Heart left ventricle (tissue), 13 donors: ENCODE data around the gene SYT15.
"Not testable (repeated sequence)": the region's sequence is repeated elsewhere in the genome, so short reads cannot be mapped to it uniquely, and the experiment has no call there.

Experiments
- CTCF ChIP-seq, 12 donors: fragments of 200-600 bp; sonication (generic) in 4 of 12; IDR thresholded peaks; one replicate each; pipeline versions ENCODE4 v1.5.0 to v1.8.0; 2018 to 2022; ENCODE audit warnings: antibody characterized with exemption in 12 of 12, mild to moderate bottlenecking in 5 of 12
- POLR2A ChIP-seq, 2 donors: fragments of 450-650 bp; IDR thresholded peaks; one replicate each; pipeline ENCODE4 v1.6.1; 2017; ENCODE audit warnings: antibody characterized with exemption in 2 of 2, mild to moderate bottlenecking in 2 of 2, moderate library complexity in 2 of 2
- donor health status: ischemic (EF 13 %, LVEDD 7.1; RV severe dilation, severe dysfunction).
- donor health status: DM: no; HTN: yes; CAD: no.
- donor health status: DM: no; HTN: no; CAD: no.
- donor health status: ischemic (EF 25% LVEDD 6.9; RV normal size, moderate dysfunction).
- donor health status: ischemic (EF 25% LVEDD 5.7; RV mildly dilated, moderate dysfunction).
- donor health status: ischemic (EF 35%, LVEDD 5.7; RV mildly dilated, moderate dysfunction).
- donor health status: nonischemic (EF 11% LVEDD 7.7; RV severe dilation, severe dysfunction).
- donor health status: DM: yes; HTN: yes; CAD: no.
- donor health status: PGD.
- donor health status: ischemic (EF 29% LVEDD 5.4; RV normal size, mild dysfunction).
- donor health status: nonischemic (EF 23%, LVEDD 6.1; RV moderate dilation, normal function).

DNA sequence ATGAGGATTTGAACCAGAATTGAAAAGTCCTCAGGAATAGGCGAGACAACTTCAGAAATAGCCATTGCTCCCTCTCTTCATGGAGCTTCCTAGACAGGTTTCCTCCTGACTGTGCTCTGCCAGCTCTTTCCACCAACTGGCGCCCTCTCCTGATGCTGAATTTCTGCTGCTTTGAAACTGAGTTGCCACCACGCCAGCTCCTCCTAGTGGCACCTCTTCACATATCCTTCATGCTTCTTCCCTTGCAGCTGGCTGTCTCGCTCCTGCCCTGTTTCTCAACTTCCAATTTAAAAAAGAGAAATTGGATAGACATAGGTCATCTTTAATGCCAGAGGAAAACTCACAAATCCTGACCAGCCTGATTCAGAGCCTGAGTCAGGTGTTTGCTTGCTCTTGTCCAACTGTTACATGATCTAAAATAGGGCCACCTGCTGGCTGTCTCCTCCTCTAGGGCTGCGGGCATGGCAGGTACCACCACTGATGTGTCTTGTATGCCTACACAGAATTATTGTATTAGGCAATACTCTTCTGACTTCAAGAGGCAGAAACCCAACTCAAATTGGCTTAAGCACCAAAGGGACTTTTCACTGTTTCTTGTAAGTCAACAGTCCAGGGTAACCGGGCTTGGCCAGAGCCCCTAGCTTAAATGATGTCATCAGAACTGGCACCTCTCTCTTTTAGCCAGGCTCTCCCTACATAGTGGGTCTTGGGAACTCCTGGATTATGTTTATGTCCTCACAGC lies 13.2 kb upstream of the SYT15 start:
- TF ChIP-seq CTCF (IDR thresholded peaks at IDR 0.05), result peak; percentile 38 to 71 (median 56)
- TF ChIP-seq POLR2A (IDR thresholded peaks at IDR 0.05), result not testable (repeated sequence)
